HG03095 (cell line): Measurements from ENCODE around the gene PCDHB13.
"Not testable (repeated sequence)": the region's sequence is repeated elsewhere in the genome, so short reads cannot be mapped to it uniquely, and the experiment has no call there.

Experiments
- ATAC-seq: cut with Tn5 transposase; IDR thresholded peaks from one replicate; pipeline ENCODE4 v1.9.1; 2021; ENCODE audit warnings: moderate library complexity; ENCODE audit not compliant: unreplicated experiment

PCDHB13 gene

DNA sequence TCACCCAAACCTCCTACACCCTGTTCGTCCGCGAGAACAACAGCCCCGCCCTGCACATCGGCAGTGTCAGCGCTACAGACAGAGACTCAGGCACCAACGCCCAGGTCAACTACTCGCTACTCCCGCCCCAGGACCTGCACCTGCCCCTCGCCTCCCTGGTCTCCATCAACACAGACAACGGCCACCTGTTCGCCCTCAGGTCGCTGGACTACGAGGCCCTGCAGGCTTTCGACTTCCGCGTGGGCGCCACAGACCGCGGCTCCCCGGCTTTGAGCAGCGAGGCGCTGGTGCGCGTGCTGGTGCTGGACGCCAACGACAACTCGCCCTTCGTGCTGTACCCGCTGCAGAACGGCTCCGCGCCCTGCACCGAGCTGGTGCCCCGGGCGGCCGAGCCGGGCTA, 12.6 kb upstream of the PCDHB13 start:
- ATAC-seq, result not testable (repeated sequence)

DNA sequence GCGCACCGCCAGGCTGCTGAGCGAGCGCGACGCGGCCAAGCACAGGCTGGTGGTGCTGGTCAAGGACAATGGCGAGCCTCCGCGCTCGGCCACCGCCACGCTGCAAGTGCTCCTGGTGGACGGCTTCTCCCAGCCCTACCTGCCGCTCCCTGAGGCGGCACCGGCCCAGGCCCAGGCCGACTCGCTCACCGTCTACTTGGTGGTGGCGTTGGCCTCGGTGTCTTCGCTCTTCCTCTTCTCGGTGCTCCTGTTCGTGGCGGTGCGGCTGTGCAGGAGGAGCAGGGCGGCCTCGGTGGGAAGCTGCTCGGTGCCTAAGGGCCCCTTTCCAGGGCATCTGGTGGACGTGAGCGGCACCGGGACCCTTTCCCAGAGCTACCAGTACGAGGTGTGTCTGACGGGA, 12.1 kb upstream of the PCDHB13 start:
- not testable (repeated sequence) for ATAC-seq

DNA sequence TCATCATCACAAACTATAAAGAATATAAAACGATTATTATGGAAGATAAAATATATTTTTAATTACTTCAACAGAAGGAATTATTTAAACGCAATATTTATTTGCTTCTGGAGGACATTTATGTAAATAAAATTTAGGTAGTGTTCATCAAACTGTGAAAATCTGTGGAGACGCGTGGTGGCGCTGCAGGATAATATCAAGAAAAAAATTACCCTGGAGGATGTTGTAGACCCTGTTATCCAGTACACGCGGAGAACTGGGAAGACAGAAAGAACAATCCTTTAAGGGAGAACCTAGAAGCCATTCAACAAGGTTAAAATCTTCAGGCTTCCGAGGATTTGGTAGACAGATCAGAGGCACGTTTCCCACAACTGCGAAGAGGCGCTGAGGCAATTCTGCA, 5.2 kb upstream of the PCDHB13 start, which contains the start of gene PCDHB12:
Gene PCDHB12, plus strand, starts transcription at position 242 of the 400 bp plus-strand sequence. CDS start 189 bp downstream, outside the sequence.
- no peak for ATAC-seq

GRCh38 chr5:141210281-141210680, 3.4 kb upstream of the PCDHB13 start:
- not testable (repeated sequence) for ATAC-seq

DNA sequence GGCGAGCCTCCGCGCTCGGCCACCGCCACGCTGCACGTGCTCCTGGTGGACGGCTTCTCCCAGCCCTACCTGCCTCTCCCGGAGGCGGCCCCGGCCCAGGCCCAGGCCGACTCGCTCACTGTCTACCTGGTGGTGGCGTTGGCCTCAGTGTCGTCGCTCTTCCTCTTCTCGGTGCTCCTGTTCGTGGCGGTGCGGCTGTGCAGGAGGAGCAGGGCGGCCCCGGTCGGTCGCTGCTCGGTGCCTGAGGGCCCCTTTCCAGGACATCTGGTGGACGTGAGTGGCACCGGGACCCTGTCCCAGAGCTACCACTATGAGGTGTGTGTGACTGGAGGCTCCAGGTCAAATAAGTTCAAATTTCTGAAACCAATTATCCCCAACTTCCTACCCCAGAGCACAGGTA, 2.9 kb upstream of the PCDHB13 start:
- not testable (repeated sequence) for ATAC-seq

- not testable (repeated sequence) for ATAC-seq
Measured at GRCh38 chr5:141214583-141214982, 864 bp downstream of the PCDHB13 start.

DNA sequence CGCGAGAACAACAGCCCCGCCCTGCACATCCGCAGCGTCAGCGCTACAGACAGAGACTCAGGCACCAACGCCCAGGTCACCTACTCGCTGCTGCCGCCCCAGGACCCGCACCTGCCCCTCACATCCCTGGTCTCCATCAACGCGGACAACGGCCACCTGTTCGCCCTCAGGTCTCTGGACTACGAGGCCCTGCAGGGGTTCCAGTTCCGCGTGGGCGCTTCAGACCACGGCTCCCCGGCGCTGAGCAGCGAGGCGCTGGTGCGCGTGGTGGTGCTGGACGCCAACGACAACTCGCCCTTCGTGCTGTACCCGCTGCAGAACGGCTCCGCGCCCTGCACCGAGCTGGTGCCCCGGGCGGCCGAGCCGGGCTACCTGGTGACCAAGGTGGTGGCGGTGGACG, 1.8 kb downstream of the PCDHB13 start:
- ATAC-seq, result not testable (repeated sequence)

- ATAC-seq, result not testable (repeated sequence)
Measured at GRCh38 chr5:141216035-141216434, 2.3 kb downstream of the PCDHB13 start.

DNA sequence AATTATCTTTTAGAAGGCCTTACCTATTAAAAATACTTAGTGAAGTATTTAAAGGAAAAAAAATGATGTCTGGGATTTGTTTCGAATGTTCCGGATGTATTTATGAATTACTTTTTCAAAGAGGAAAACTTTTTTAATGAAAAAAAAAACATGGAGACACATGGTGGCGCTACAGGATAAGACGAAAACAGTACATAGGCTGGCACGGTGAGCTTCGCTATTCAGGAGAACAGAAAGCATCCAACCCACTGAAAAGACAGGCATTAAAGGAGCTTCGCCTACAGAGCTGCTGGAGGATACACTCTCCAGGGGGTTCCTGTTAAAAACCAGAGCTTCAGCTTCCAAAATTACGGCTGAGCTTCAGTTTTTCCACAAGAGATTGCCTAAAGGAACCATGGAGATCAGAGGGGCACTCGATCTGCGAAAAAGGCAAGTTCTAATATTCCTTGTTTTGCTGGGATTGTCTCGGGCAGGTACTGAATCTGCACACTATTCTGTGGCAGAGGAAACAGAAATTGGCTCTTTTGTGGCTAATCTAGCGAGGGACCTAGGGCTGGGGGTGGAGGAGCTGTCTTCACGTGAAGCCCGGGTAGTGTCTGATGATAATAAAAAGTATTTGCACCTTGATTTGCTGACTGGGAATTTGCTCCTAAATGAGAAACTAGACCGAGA, 9.5 kb downstream of the PCDHB13 start, which contains the start of gene PCDHB14:
Gene PCDHB14, plus strand, starts transcription at position 232 of the 672 bp plus-strand sequence. Its CDS starts 163 bp downstream, at position 395.
- no peak for ATAC-seq

GRCh38 chr5:141224844-141225243, 11.1 kb downstream of the PCDHB13 start:
- not testable (repeated sequence) for ATAC-seq

DNA sequence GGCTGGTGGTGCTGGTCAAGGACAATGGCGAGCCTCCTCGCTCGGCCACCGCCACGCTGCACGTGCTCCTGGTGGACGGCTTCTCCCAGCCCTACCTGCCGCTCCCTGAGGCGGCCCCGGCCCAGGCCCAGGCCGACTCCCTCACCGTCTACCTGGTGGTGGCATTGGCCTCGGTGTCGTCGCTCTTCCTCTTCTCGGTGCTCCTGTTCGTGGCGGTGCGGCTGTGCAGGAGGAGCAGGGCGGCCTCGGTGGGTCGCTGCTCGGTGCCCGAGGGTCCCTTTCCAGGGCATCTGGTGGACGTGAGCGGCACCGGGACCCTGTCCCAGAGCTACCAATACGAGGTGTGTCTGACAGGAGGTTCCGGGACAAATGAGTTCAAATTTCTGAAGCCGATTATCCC, 11.7 kb downstream of the PCDHB13 start:
- not testable (repeated sequence) for ATAC-seq

- ATAC-seq, result no peak
Measured at GRCh38 chr5:141234109-141234667, 20.5 kb downstream of the PCDHB13 start.

GRCh38 chr5:141235922-141236321, 22.2 kb downstream of the PCDHB13 start:
- ATAC-seq, result not testable (repeated sequence)

DNA sequence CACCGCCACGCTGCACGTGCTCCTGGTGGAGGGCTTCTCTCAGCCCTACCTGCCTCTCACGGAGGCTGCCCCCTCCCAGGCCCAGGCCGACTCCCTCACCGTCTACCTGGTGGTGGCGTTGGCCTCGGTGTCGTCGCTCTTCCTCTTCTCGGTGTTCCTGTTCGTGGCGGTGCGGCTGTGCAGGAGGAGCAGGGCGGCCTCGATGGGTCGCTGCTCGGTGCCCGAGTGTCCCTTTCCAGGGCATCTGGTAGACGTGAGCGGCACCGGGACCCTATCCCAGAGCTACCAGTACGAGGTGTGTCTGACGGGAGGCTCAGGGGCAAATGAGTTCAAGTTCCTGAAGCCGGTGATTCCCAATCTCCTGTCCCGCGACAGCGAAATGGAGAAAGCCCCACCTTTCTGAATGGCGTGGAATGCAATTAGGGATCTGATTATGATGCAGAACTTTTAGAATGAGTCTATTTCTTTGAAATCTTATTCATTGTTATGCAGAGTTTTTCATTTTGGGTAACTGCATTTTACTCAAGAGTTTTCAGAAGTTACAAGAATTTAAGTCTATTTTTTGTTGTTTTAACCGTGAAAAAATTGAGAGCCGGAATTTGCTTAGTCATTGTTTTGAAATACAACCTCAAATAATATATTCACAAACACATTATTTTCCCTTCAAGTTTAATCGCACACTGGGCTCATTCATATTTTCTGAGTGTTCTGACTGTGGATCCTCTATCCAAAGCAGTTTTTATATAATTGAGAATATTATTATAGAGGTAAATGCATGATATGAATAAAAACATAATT, 23.0 kb downstream of the PCDHB13 start:
- ATAC-seq, result no peak

DNA sequence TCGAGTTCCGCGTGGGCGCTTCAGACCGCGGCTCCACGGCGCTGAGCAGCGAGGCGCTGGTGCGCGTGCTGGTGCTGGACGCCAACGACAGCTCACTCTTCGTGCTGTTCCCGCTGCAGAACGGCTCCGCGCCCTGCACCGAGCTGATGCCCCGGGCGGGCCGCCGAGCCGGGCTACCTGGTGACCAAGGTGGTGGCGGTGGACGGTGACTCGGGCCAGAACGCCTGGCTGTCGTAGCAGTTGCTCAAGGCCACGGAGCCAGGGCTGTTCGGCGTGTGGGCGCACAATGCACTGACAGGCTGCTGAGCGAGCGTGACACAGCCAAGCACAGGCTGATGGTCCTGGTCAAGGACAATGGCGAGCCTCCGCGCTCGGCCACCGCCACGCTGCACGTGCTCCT, 27.8 kb downstream of the PCDHB13 start:
- ATAC-seq, result no peak

- no peak for ATAC-seq
Measured at GRCh38 chr5:141245250-141245717, 31.6 kb downstream of the PCDHB13 start, which contains the start of gene PCDHB15. Gene PCDHB15 (plus strand): TSS chr5:141245395. CDS start chr5:141245579, 184 bp downstream.

GRCh38 chr5:141246971-141247370, 33.3 kb downstream of the PCDHB13 start:
- ATAC-seq, result not testable (repeated sequence)

GRCh38 chr5:141247434-141247833, 33.7 kb downstream of the PCDHB13 start:
- not testable (repeated sequence) for ATAC-seq

- no peak for ATAC-seq
Measured at GRCh38 chr5:141250576-141250975, 36.9 kb downstream of the PCDHB13 start.

DNA sequence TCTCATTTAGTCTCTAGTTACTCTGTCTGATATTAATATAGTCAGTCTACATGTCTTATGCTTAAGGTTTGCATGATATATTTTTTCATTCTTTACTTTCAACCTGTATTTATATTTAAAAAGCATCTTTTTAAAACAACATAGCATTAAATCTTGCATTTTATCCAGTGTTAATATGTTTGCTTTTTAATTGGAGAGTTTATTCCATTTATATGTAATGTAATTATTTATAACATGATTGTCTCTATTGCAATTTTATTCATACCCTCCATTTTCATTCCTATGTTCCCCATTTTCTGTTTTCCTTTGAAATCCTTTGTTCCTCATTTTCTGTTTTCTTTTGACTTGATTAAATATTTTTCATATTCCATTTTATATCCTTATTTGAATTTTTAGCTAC, 44.7 kb downstream of the PCDHB13 start:
- ATAC-seq, result no peak

DNA sequence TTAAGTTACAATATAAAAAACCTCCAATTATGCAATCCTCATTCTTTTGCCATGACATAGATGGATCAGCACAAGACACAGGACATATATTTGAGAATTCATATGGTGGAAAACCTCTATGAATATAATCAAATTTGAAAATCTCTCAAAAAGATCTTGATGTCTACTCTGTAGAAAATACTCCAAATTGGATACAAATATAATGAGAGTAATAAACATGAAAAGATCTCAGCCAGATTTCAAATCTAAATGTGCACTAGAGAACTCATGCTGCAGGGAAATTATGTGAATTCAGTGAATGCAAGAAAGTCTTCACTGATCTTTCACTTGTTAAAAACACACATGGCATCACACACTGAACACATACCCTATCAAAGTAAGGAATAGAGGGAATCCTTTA, 45.2 kb downstream of the PCDHB13 start:
- ATAC-seq, result no peak
